Suprapubic skin (tissue), 4 donors: ENCODE data around the gene LIMS3. TPM values are rescaled to one million over a fixed set of nuclear protein-coding genes. Genes with fewer than 3 reads are reported as not detected.
"Not testable (repeated sequence)": the region's sequence is repeated elsewhere in the genome, so short reads cannot be mapped to it uniquely, and the experiment has no call there.

Experiments used
- DNase-seq, 2 donors: peaks; one replicate each; pipeline ENCODE4 v3.0.0-alpha.2; 2019; ENCODE audit warnings: low spot score in 2 of 2
- H3K27ac ChIP-seq: fragments of 200-600 bp; sonication (generic); one replicate; pipeline ENCODE4 v1.5.1; 2019
- H3K27me3 ChIP-seq: fragments of 200-600 bp; sonication (generic); one replicate; pipeline ENCODE4 v1.5.1; 2019
- H3K36me3 ChIP-seq: fragments of 200-600 bp; sonication (generic); one replicate; pipeline ENCODE4 v1.5.1; 2019
- H3K4me1 ChIP-seq: fragments of 200-600 bp; sonication (generic); one replicate; pipeline ENCODE4 v1.5.1; 2019
- H3K4me3 ChIP-seq: fragments of 200-600 bp; sonication (generic); one replicate; pipeline ENCODE4 v1.5.1; 2019; ENCODE audit warnings: mild to moderate bottlenecking
- H3K9me3 ChIP-seq: fragments of 200-600 bp; sonication (generic); one replicate; pipeline ENCODE4 v1.5.1; 2019
- WGBS: methylation state at CpG from one replicate; pipeline ENCODE4 v1.1.5; 2018; 5-methylcytosine and 5-hydroxymethylcytosine counted together
- total RNA-seq, 4 donors: library from RNA; depleted of rRNA; stranded (reverse); fragments of >200 nt; gene quantifications; one replicate each; pipeline ENCODE4 v1.1.0, GENCODE V29; 2016

LIMS3 gene
- total RNA-seq, 4 donors from 2014 or later, result 1.1 to 6.8 (median 1.7) TPM

DNA sequence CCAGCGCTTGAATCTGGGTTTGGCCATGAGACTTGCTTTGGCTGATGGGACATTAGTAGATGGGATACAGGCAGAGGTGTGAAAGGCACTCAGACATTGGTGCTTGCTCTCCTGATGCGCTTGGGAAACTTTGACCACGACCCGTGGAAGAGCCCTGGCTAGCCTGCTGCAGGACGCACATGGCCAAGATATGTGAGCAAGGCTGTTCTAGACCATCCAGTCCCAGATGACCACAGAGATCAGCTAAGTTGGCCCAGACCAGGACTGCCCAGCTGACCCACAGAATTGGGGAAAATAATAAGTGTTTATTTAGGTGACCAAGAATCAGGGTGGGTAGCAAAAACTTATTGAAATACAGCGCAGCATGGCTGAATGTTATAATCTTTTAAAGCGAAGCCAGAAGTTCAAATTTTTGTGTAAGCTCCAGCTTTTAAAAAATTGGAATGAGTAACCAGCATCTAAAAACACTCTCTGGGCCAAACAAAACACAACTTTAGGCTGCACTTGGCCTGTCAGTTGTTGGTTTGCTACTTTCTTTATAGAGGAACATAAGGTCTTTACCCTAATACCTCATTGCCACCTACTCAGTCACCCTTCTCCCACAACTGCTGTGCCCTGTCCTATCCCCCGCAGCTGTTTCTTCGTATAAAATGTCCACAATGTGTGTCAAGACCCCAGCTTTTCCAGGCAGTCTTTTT, 51.8 kb downstream of the LIMS3 start:
- not testable (repeated sequence) for DNase-seq, H3K4me3 ChIP-seq, H3K9me3 ChIP-seq, H3K36me3 ChIP-seq, H3K27ac ChIP-seq, H3K27me3 ChIP-seq, H3K4me1 ChIP-seq
- WGBS, result no CpG with 5 or more reads among the region's 9 CpGs

GRCh38 chr2:109963942-109964341, 65.5 kb downstream of the LIMS3 start:
- not testable (repeated sequence) for H3K27ac ChIP-seq, H3K36me3 ChIP-seq, H3K4me1 ChIP-seq, H3K4me3 ChIP-seq, H3K27me3 ChIP-seq, H3K9me3 ChIP-seq, DNase-seq
- WGBS, result no CpG with 5 or more reads among the region's 1 CpG

- H3K4me3 ChIP-seq, H3K4me1 ChIP-seq, H3K27ac ChIP-seq, H3K36me3 ChIP-seq, H3K9me3 ChIP-seq, H3K27me3 ChIP-seq, DNase-seq: not testable (repeated sequence)
- no CpG with 5 or more reads among the region's 1 CpG for WGBS
Measured at GRCh38 chr2:109965482-109965881, 67.0 kb downstream of the LIMS3 start.

DNA sequence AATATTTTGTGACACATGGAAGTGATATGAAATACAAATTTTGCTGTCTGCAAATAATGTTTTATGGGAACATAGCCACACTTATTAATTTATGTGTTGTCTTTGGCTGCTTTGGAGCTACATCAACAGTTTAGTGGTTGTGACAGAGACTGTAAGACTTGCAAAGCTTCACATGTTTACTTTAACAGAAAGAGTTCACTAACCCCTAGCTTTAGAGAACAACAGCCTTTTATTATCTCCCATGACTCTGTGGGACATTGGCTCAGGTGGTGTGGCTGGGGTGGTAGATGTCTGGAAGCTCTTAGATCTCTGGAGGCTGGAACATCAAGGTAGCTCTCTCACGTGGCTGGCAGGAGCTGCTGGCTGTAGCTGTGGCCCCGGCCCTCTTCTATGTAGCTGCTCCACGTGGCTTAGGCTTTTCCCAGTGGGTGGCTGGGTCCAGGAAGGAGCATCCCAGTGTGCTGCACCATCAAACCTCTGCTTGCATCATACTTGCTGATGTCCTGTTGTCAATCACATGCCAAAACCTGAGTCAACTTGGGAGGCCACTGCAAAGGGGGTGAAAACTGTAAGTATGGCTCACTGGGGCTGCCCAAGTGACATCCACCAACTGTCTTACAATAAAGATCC, 67.7 kb downstream of the LIMS3 start:
- not testable (repeated sequence) for H3K9me3 ChIP-seq

DNA sequence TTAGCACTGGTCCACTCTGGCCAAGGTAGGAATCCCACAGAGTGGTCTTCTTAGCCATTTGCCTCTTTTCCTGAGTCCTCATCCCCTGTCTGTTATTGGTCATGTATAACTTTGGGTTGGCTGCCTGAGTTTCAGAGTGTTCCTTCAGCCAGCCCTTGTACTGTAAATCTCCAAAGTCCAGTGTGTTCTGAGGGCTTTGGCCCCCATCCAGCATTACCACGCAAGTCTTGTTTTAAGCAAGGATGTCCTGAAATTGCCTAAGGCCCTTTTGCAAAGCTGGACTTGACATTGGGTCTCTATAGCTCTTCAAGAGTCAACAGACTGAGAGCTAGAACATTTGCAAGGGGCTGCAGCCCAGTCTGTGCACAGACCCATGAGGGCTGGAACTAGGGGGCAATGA, 68.4 kb downstream of the LIMS3 start:
- WGBS, result no CpG with 5 or more reads among the region's 1 CpG
- not testable (repeated sequence) for DNase-seq, H3K4me1 ChIP-seq, H3K27me3 ChIP-seq, H3K9me3 ChIP-seq, H3K36me3 ChIP-seq, H3K27ac ChIP-seq, H3K4me3 ChIP-seq

More for the DNA sequence above, 67.7 kb downstream of the LIMS3 start:
- H3K36me3 ChIP-seq, DNase-seq, H3K4me1 ChIP-seq, H3K4me3 ChIP-seq, H3K27me3 ChIP-seq, H3K27ac ChIP-seq: not testable (repeated sequence)
- WGBS, result no CpG with 5 or more reads among the region's 3 CpGs

DNA sequence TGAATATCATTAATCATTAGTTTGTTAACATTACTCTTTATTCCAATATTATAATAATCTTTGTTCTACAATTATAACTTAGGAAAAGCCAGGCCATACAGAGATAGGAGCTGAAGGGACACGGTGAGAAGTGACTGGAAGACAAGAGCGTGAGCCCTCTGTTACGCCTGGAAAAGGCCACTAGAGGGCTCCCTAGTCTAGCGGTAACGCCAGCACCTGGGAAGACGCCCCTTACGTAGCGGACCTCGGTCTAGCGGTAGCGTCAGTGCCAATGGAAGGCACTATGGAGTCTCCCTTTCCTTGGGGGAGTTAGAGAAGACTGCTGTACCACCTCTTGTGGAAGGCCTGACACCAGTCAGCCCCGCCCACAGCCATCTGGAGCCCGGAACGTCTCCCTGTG, 71.4 kb downstream of the LIMS3 start:
- H3K4me1 ChIP-seq, DNase-seq, H3K27ac ChIP-seq, H3K36me3 ChIP-seq, H3K27me3 ChIP-seq, H3K4me3 ChIP-seq, H3K9me3 ChIP-seq: not testable (repeated sequence)
- WGBS, result no CpG with 5 or more reads among the region's 14 CpGs

GRCh38 chr2:109971710-109972109, 73.2 kb downstream of the LIMS3 start:
- H3K4me3 ChIP-seq, H3K9me3 ChIP-seq, DNase-seq, H3K4me1 ChIP-seq, H3K27me3 ChIP-seq, H3K36me3 ChIP-seq, H3K27ac ChIP-seq: not testable (repeated sequence)
- no CpG with 5 or more reads among the region's 10 CpGs for WGBS

Other genes starting within 250 kb of the LIMS3 start
- gene RGPD5, start 104.4 kb upstream of the LIMS3 start, total RNA-seq, result 10 to 100 TPM in 3 of 4 donors, 1 to 10 TPM in 1; 7.7 to 75.0 (median 25.0) TPM
- gene MALL, start 217.1 kb downstream of the LIMS3 start, total RNA-seq, result 10 to 100 TPM; 20.8 to 49.2 (median 41.6) TPM